ENCODE results near the gene EDIL3. TPM values are rescaled to one million over a fixed set of nuclear protein-coding genes. Genes with fewer than 3 reads are reported as not detected.
"Not testable (repeated sequence)": the region's sequence is repeated elsewhere in the genome, so short reads cannot be mapped to it uniquely, and the experiment has no call there.

Gene EDIL3
- total RNA-seq, 1 donor from 2014 or later, result 604 TPM

- Mint-ChIP-seq H3K4me1 (ENCODE audit: low read depth) (peaks cover 15% of the 10 kb centered on the region), H3K27ac (ENCODE audit: unreplicated experiment) (no peak overlapping the region), H3K4me3 (ENCODE audit: unreplicated experiment) (no peak overlapping the region), H3K27me3 (ENCODE audit: low read depth) (no peaks in the 10 kb centered on the region), H3K36me3 (ENCODE audit: low read depth) (peaks cover 19% of the 10 kb centered on the region), H3K9me3 (ENCODE audit: low read depth) (no peaks in the 10 kb centered on the region)
- no peak for TF ChIP-seq CTCF (IDR thresholded peaks at IDR 0.05)
- no peak for DNase-seq (ENCODE audit: low spot score)
Measured at GRCh38 chr5:84168841-84169240, 215.8 kb downstream of the EDIL3 start.

GRCh38 chr5:84163671-84164070 is 221.0 kb downstream of the EDIL3 start:
- Mint-ChIP-seq H3K4me3 (ENCODE audit: unreplicated experiment) (no peak overlapping the region), H3K9me3 (ENCODE audit: low read depth) (no peaks in the 10 kb centered on the region), H3K36me3 (ENCODE audit: low read depth) (peaks cover 8% of the 10 kb centered on the region), H3K27ac (ENCODE audit: unreplicated experiment) (no peak overlapping the region), H3K27me3 (ENCODE audit: low read depth) (no peaks in the 10 kb centered on the region), H3K4me1 (ENCODE audit: low read depth) (peaks cover 15% of the 10 kb centered on the region)
- DNase-seq (ENCODE audit: low spot score), result no peak
- TF ChIP-seq CTCF (IDR thresholded peaks at IDR 0.05), result no peak

GRCh38 chr5:84162695-84163094 is 222.0 kb downstream of the EDIL3 start:
- no peak for DNase-seq (ENCODE audit: low spot score)
- no peak for TF ChIP-seq CTCF (IDR thresholded peaks at IDR 0.05)
- Mint-ChIP-seq H3K27me3 (ENCODE audit: low read depth) (no peaks in the 10 kb centered on the region), H3K9me3 (ENCODE audit: low read depth) (no peaks in the 10 kb centered on the region), H3K4me3 (ENCODE audit: unreplicated experiment) (no peak overlapping the region), H3K4me1 (ENCODE audit: low read depth) (peaks cover 15% of the 10 kb centered on the region), H3K27ac (ENCODE audit: unreplicated experiment) (no peak overlapping the region), H3K36me3 (ENCODE audit: low read depth) (peaks cover 7% of the 10 kb centered on the region)

- peaks cover 15% of the 10 kb centered on the region for H3K4me1 Mint-ChIP-seq (ENCODE audit: low read depth)
- H3K36me3 Mint-ChIP-seq (ENCODE audit: low read depth); H3K4me3 Mint-ChIP-seq (ENCODE audit: unreplicated experiment); DNase-seq (ENCODE audit: low spot score); H3K27ac Mint-ChIP-seq (ENCODE audit: unreplicated experiment); H3K27me3 Mint-ChIP-seq (ENCODE audit: low read depth); H3K9me3 Mint-ChIP-seq (ENCODE audit: low read depth): not testable (repeated sequence)
Measured at GRCh38 chr5:84160650-84161049, 224.0 kb downstream of the EDIL3 start.

GRCh38 chr5:84149094-84149493 is 235.6 kb downstream of the EDIL3 start:
- DNase-seq (ENCODE audit: low spot score), result no peak
- Mint-ChIP-seq H3K27me3 (ENCODE audit: low read depth) (no peaks in the 10 kb centered on the region), H3K27ac (ENCODE audit: unreplicated experiment) (peak overlapping the region; percentile 68)

More at GRCh38 chr5:84149094-84149493, 235.6 kb downstream of the EDIL3 start:
- TF ChIP-seq CTCF (IDR thresholded peaks at IDR 0.05), result no peak
- peaks cover 3% of the 10 kb centered on the region for H3K4me1 Mint-ChIP-seq (ENCODE audit: low read depth)
- H3K4me3 Mint-ChIP-seq (ENCODE audit: unreplicated experiment), result no peak overlapping the region
- H3K9me3 Mint-ChIP-seq (ENCODE audit: low read depth), result no peaks in the 10 kb centered on the region
- H3K36me3 Mint-ChIP-seq (ENCODE audit: low read depth), result peaks cover 3% of the 10 kb centered on the region
